GM23338 (cell line): Measurements from ENCODE around the gene MYCN. TPM values are rescaled to one million over a fixed set of nuclear protein-coding genes. Genes with fewer than 3 reads are reported as not detected.

Source experiments
- ATAC-seq: fragments of 200-7000 bp; cut with Tn5 transposase; 3 replicates; pipeline ENCODE4 v1.9.1; 2020
- DNase-seq: peaks from one replicate; pipeline ENCODE4 v3.0.0-alpha.2; 2015; ENCODE audit warnings: low spot score
- H2AFZ ChIP-seq: fragments of 200-600 bp; sonication (generic); 2 replicates; pipeline ENCODE4 v1.8.0; 2016; ENCODE audit warnings: antibody characterized with exemption, mild to moderate bottlenecking, moderate library complexity
- H3F3A ChIP-seq: fragments of 200-600 bp; sonication (generic); replicated peaks from 2 replicates; pipeline ENCODE4 v1.8.0; 2017; ENCODE audit warnings: antibody characterized with exemption, mixed run types, low read depth
- H3K27ac ChIP-seq: fragments of 200-600 bp; sonication (generic); 2 replicates; pipeline ENCODE4 v1.6.1; 2016; ENCODE audit warnings: low read depth
- H3K27me3 ChIP-seq: fragments of 200-600 bp; sonication (generic); 2 replicates; pipeline ENCODE4 v1.8.0; 2016; ENCODE audit warnings: mild to moderate bottlenecking, mixed run types, moderate library complexity; ENCODE audit not compliant: insufficient read depth
- H3K36me3 ChIP-seq: fragments of 200-600 bp; sonication (generic); 2 replicates; pipeline ENCODE4 v1.8.0; 2016; ENCODE audit warnings: mild to moderate bottlenecking; ENCODE audit not compliant: insufficient read depth
- H3K4me1 ChIP-seq: fragments of 200-600 bp; sonication (generic); 2 replicates; pipeline ENCODE4 v1.8.0; 2016; ENCODE audit warnings: mild to moderate bottlenecking, moderate library complexity; ENCODE audit not compliant: insufficient read depth
- H3K4me2 ChIP-seq: fragments of 200-600 bp; sonication (generic); 2 replicates; pipeline ENCODE4 v1.7.1; 2017; ENCODE audit warnings: mixed run types
- H3K4me3 ChIP-seq: fragments of 200-600 bp; sonication (generic); 2 replicates; pipeline ENCODE4 v1.6.1; 2016; ENCODE audit warnings: mixed run types
- H3K79me2 ChIP-seq: fragments of 200-600 bp; sonication (generic); replicated peaks from 2 replicates; pipeline ENCODE4 v1.8.0; 2017; ENCODE audit warnings: mild to moderate bottlenecking; ENCODE audit not compliant: insufficient read depth
- H3K9me2 ChIP-seq: fragments of 200-600 bp; sonication (generic); 2 replicates; pipeline ENCODE4 v1.8.0; 2017; ENCODE audit not compliant: insufficient read depth
- H4K20me1 ChIP-seq: fragments of 200-600 bp; sonication (generic); replicated peaks from 2 replicates; pipeline ENCODE4 v1.8.0; 2017; ENCODE audit warnings: mild to moderate bottlenecking; ENCODE audit not compliant: insufficient read depth
- H3K27ac Mint-ChIP-seq: 2 replicates; pipeline ENCODE4 v1.8.0; 2020; ENCODE audit warnings: inconsistent platforms, mild to moderate bottlenecking, moderate library complexity, mixed read lengths
- H3K27me3 Mint-ChIP-seq: 3 replicates; pipeline ENCODE4 v1.8.0; 2022; ENCODE audit warnings: low read depth, mild to moderate bottlenecking, moderate library complexity, mixed read lengths, inconsistent platforms; ENCODE audit not compliant: insufficient read depth, poor library complexity
- H3K36me3 Mint-ChIP-seq: 3 replicates; pipeline ENCODE4 v1.8.0; 2021; ENCODE audit warnings: low read depth, mild to moderate bottlenecking, inconsistent platforms, moderate library complexity, mixed read lengths
- H3K4me1 Mint-ChIP-seq: 3 replicates; pipeline ENCODE4 v1.8.0; 2020; ENCODE audit warnings: mild to moderate bottlenecking, inconsistent platforms, mixed read lengths
- H3K4me3 Mint-ChIP-seq: 3 replicates; pipeline ENCODE4 v1.8.0; 2021; ENCODE audit warnings: moderate library complexity, mild to moderate bottlenecking, inconsistent platforms, mixed read lengths
- H3K9me3 Mint-ChIP-seq: 3 replicates; pipeline ENCODE4 v1.8.0; 2020; ENCODE audit warnings: moderate library complexity, mild to moderate bottlenecking, inconsistent platforms, mixed read lengths
- CTCF ChIP-seq, 2 experiments: fragments of 200-600 bp in 1 of 2; sonication (generic) in 1 of 2; conservative IDR thresholded peaks; 2 replicates each; pipeline versions ENCODE4 v1.5.1 to v1.6.1; 2016 to 2017; ENCODE audit warnings: antibody characterized with exemption in 2 of 2, low read depth in 2 of 2, mild to moderate bottlenecking in 2 of 2, moderate library complexity in 1 of 2
- EZH2 ChIP-seq: fragments of 200-600 bp; sonication (generic); IDR thresholded peaks from one replicate; pipeline ENCODE4 v1.8.0; 2017; ENCODE audit warnings: antibody characterized with exemption, mild to moderate bottlenecking, low read depth; ENCODE audit not compliant: unreplicated experiment
- EZH2phosphoT487 ChIP-seq: fragments of 200-600 bp; sonication (generic); IDR thresholded peaks from one replicate; pipeline ENCODE4 v1.8.1; 2018; ENCODE audit warnings: antibody characterized with exemption; ENCODE audit not compliant: unreplicated experiment
- JUNB ChIP-seq: IDR thresholded peaks from one replicate; pipeline ENCODE4 v1.6.1; 2016; ENCODE audit warnings: antibody characterized with exemption; ENCODE audit not compliant: unreplicated experiment
- STAT1 ChIP-seq: IDR thresholded peaks from one replicate; pipeline ENCODE4 v1.6.1; 2016; ENCODE audit warnings: antibody characterized with exemption; ENCODE audit not compliant: unreplicated experiment
- ZNF114 ChIP-seq: fragments of 250-450 bp; sonication (Bioruptor Pico); IDR thresholded peaks from 2 replicates; pipeline ENCODE4 v1.5.0; 2020; ENCODE audit warnings: mild to moderate bottlenecking, moderate library complexity
- ZNF331 ChIP-seq: fragments of 250-450 bp; sonication (Bioruptor Pico); IDR thresholded peaks from 2 replicates; pipeline ENCODE4 v1.5.0; 2020; ENCODE audit warnings: low read depth, mild to moderate bottlenecking, moderate library complexity
- polyA plus RNA-seq: library from polyadenylated mRNA; unstranded; fragments of >200 nt; fragmentation: Nextera tagmentation; extraction: Ambion mirVana; gene quantifications from 2 replicates; pipeline ENCODE4 v1.2.1, GENCODE V29; 2016
- total RNA-seq: library from RNA; depleted of rRNA; stranded (reverse); fragments of >200 nt; shearing (Covaris generic); gene quantifications from 2 replicates; pipeline ENCODE4 v1.2.3, GENCODE V29; 2014
- TF ChIP-seq, protein P1 (sequence below): IDR thresholded peaks from one replicate; pipeline ENCODE4 v1.6.1; 2018; ENCODE audit warnings: antibody characterized with exemption; ENCODE audit not compliant: unreplicated experiment

MYCN gene
- total and polyA plus RNA-seq, 2 experiments from 2014 or later: 50.8 to 145 TPM

DNA sequence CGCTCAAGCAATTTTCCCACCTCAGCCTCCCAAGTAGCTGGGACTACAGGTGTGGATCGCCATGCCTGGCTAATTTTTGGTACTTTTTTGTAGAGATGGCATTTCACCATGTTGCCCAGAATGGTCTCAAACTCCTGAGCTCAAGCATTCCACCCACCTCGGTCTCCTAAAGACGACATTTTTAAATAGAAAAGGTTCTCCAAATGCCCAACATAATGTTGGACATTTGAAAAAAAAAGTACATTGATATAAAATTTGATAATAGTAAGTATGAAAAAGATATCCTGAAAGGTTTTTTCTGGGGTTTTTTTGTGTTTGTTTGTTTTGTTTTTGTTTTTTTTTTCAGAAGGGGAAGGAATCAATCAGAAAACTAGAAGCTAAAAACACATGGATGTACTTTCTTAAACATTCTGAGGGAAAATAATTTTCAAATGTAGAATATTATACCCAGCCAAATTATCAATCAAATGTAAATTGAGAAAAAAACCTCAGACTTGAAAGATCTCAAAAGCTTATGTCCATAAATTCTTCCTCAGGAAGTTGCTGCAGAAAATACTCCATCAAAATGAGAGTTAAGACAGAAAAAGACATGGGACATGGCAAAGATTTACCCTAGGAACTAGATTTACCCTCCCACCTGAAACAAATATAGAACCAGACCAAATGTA, 42.8 kb upstream of the MYCN start (continued):
- TF ChIP-seq EZH2 (no peak), ZNF114 (no peak), EZH2phosphoT487 (no peak), CTCF (conservative IDR thresholded peaks at IDR 0.05; ENCODE audit: low read depth in 2 of 2) (no peak), STAT1 (no peak), ZNF331 (CRISPR knock-in tag) (no peak)
- TF ChIP-seq, protein P1, sequence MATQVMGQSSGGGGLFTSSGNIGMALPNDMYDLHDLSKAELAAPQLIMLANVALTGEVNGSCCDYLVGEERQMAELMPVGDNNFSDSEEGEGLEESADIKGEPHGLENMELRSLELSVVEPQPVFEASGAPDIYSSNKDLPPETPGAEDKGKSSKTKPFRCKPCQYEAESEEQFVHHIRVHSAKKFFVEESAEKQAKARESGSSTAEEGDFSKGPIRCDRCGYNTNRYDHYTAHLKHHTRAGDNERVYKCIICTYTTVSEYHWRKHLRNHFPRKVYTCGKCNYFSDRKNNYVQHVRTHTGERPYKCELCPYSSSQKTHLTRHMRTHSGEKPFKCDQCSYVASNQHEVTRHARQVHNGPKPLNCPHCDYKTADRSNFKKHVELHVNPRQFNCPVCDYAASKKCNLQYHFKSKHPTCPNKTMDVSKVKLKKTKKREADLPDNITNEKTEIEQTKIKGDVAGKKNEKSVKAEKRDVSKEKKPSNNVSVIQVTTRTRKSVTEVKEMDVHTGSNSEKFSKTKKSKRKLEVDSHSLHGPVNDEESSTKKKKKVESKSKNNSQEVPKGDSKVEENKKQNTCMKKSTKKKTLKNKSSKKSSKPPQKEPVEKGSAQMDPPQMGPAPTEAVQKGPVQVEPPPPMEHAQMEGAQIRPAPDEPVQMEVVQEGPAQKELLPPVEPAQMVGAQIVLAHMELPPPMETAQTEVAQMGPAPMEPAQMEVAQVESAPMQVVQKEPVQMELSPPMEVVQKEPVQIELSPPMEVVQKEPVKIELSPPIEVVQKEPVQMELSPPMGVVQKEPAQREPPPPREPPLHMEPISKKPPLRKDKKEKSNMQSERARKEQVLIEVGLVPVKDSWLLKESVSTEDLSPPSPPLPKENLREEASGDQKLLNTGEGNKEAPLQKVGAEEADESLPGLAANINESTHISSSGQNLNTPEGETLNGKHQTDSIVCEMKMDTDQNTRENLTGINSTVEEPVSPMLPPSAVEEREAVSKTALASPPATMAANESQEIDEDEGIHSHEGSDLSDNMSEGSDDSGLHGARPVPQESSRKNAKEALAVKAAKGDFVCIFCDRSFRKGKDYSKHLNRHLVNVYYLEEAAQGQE: no peak

- no peaks in the 10 kb centered on the region for H3K36me3 ChIP-seq
- no peak overlapping the region for H3K4me2 ChIP-seq
- no peak overlapping the region for H3K4me3 Mint-ChIP-seq
- no peaks in the 10 kb centered on the region for H3K27me3 ChIP-seq
- DNase-seq: no peak
- ATAC-seq: no peak
- peaks cover 5% of the 10 kb centered on the region for H3K27me3 Mint-ChIP-seq
- H3K9me3 Mint-ChIP-seq: peaks cover 24% of the 10 kb centered on the region
- no peaks in the 10 kb centered on the region for H3K9me2 ChIP-seq
- no peaks in the 10 kb centered on the region for H3K79me2 ChIP-seq
- H3K4me1 ChIP-seq: peaks cover 15% of the 10 kb centered on the region; the same call in 1 of the 2 replicates
- H3K36me3 Mint-ChIP-seq: peaks cover 23% of the 10 kb centered on the region; the same call in 2 of the 3 replicates
- no peak overlapping the region for H3K4me3 ChIP-seq
- H3K27ac ChIP-seq: no peak overlapping the region
- no peaks in the 10 kb centered on the region for H4K20me1 ChIP-seq
- peaks cover 17% of the 10 kb centered on the region for H3K4me1 Mint-ChIP-seq
- H3F3A ChIP-seq: no peaks in the 10 kb centered on the region
- TF ChIP-seq EZH2 (no peak), JUNB (no peak), EZH2phosphoT487 (no peak)
- TF ChIP-seq, protein P1: no peak
- peak overlapping the region; percentile 87; the same call in 1 of the 2 replicates for H2AFZ ChIP-seq
- H3K27ac Mint-ChIP-seq: no peak overlapping the region
These were observed 41.1 kb upstream of the MYCN start for GRCh38 chr2:15899327-15899612.
